GM12878 (cell line): ENCODE measurements around the gene SAMD4A. TPM values are rescaled to one million over a fixed set of nuclear protein-coding genes. Genes with fewer than 3 reads are reported as not detected.

Experiments
- ATAC-seq: fragments of 200-7000 bp; cut with Tn5 transposase; 3 replicates; pipeline ENCODE4 v1.9.1; 2020; ENCODE audit warnings: mild to moderate bottlenecking, moderate library complexity
- BruUV-seq: library from RNA; stranded (reverse); fragments of 400-500 nt; replicated peaks from 2 replicates; lab custom pipeline; 2021; lab: Mats Ljungman, UMichigan
- CTCF ChIA-PET: fragments of 300-600 bp; sonication (Branson Sonifier 250); formaldehyde crosslinking; extraction: SDS; loops from one replicate; lab custom pipeline; 2021; ENCODE audit warnings: inconsistent platforms; lab: Yijun Ruan, JAX
- POLR2A ChIA-PET: fragments of 350-600 bp; formaldehyde crosslinking; extraction: SDS; loops from one replicate; lab custom pipeline; 2021; ENCODE audit warnings: inconsistent platforms; lab: Charles Lee
- RAD21 ChIA-PET: fragments of 300-600 bp; sonication (Branson Sonifier 250); formaldehyde crosslinking; loops from one replicate; lab custom pipeline; 2023; ENCODE audit warnings: antibody characterized with exemption; ENCODE audit not compliant: unreplicated experiment; lab: Charles Lee
- SMC1A ChIA-PET: fragments of 300-600 bp; sonication (Branson Sonifier 250); formaldehyde crosslinking; loops from one replicate; lab custom pipeline; 2023; ENCODE audit not compliant: unreplicated experiment, uncharacterized antibody; lab: Charles Lee
- DNase-seq: peaks from one replicate; pipeline ENCODE4 v3.0.0-alpha.2; 2011; ENCODE audit warnings: low read depth, low spot score
- FAIRE-seq: peaks from 3 replicates; lab custom pipeline; 2011; peaks lifted over from hg19 to GRCh38; lab: Jason Lieb, UNC
- H2AFZ ChIP-seq: 2 replicates; pipeline ENCODE4 v1.6.0; 2011; ENCODE audit warnings: low read depth, low read length, control low read depth; ENCODE audit not compliant: control insufficient read depth
- H3K27ac ChIP-seq: 2 replicates; pipeline ENCODE4 v1.5.1; 2011; ENCODE audit warnings: control low read depth; ENCODE audit not compliant: control insufficient read depth, insufficient read depth
- H3K27me3 ChIP-seq, 2 experiments: replicated peaks in 1 of 2; 2 replicates each; pipeline versions ENCODE4 v1.6.0 to v1.6.1; 2011; ENCODE audit warnings: low read length in 1 of 2; ENCODE audit not compliant: control insufficient read depth in 2 of 2, insufficient read depth in 2 of 2
- H3K36me3 ChIP-seq, 2 experiments: 2 replicates each; pipeline ENCODE4 v1.5.1; 2011; ENCODE audit warnings: low read length in 1 of 2; ENCODE audit not compliant: control insufficient read depth in 2 of 2, insufficient read depth in 2 of 2
- H3K4me1 ChIP-seq: 2 replicates; pipeline ENCODE4 v1.6.1; 2011; ENCODE audit warnings: mild to moderate bottlenecking, low read length, moderate library complexity, mixed read lengths; ENCODE audit not compliant: control insufficient read depth, insufficient read depth
- H3K4me2 ChIP-seq: 2 replicates; pipeline ENCODE4 v1.6.0; 2011; ENCODE audit warnings: control low read depth; ENCODE audit not compliant: control insufficient read depth, insufficient read depth
- H3K4me3 ChIP-seq: fragments of 200-600 bp; sonication (generic); 2 replicates; pipeline ENCODE4 v1.5.1; 2016
- H3K79me2 ChIP-seq: 2 replicates; pipeline ENCODE4 v1.6.0; 2011; ENCODE audit warnings: low read length; ENCODE audit not compliant: control insufficient read depth, insufficient read depth
- H3K9ac ChIP-seq: 2 replicates; pipeline ENCODE4 v1.8.0; 2011; ENCODE audit warnings: low read length, control low read depth, mixed read lengths; ENCODE audit not compliant: control insufficient read depth, insufficient read depth
- H3K9me3 ChIP-seq: replicated peaks from 3 replicates; pipeline ENCODE4 v1.5.1; 2011; ENCODE audit warnings: mild to moderate bottlenecking, low read length; ENCODE audit not compliant: control insufficient read depth, insufficient read depth
- H4K20me1 ChIP-seq: 2 replicates; pipeline ENCODE4 v1.6.0; 2011; ENCODE audit not compliant: control insufficient read depth, insufficient read depth
- CBX3 ChIP-seq: fragments of 200-600 bp; sonication (generic); IDR thresholded peaks from 2 replicates; pipeline ENCODE4 v1.6.1; 2016; ENCODE audit warnings: low read depth, borderline replicate concordance
- CEBPB ChIP-seq, 2 experiments: fragments of 150-350 bp in 1 of 2; IDR thresholded peaks; 2 replicates each; pipeline ENCODE4 v1.6.1; 2012 to 2014; ENCODE audit warnings: low read depth in 2 of 2, low read length in 2 of 2, borderline replicate concordance in 1 of 2, inconsistent platforms in 1 of 2
- HDAC2 ChIP-seq: fragments of 200-600 bp; sonication (generic); IDR thresholded peaks from 2 replicates; pipeline ENCODE4 v1.6.1; 2017
- LARP7 ChIP-seq: fragments of 450-650 bp; IDR thresholded peaks from 2 replicates; pipeline ENCODE4 v1.6.1; 2017; ENCODE audit warnings: mild to moderate bottlenecking
- MEF2A ChIP-seq: IDR thresholded peaks from 2 replicates; pipeline ENCODE4 v1.6.1; 2011; ENCODE audit warnings: low read depth, mild to moderate bottlenecking, low read length, moderate library complexity; ENCODE audit not compliant: insufficient read depth
- MTA3 ChIP-seq: IDR thresholded peaks from 2 replicates; pipeline ENCODE4 v1.6.1; 2012; ENCODE audit warnings: low read length, inconsistent platforms, borderline replicate concordance
- POLR2AphosphoS2 ChIP-seq: IDR thresholded peaks from 2 replicates; pipeline ENCODE4 v1.6.1; 2011; ENCODE audit warnings: low read depth, mild to moderate bottlenecking, low read length, improper control_type of control experiment, moderate library complexity
- RELA ChIP-seq: fragments of 450-650 bp; IDR thresholded peaks from 2 replicates; pipeline ENCODE4 v1.8.0; 2014; ENCODE audit warnings: borderline replicate concordance; ENCODE audit not compliant: partially characterized antibody
- SIN3A ChIP-seq: IDR thresholded peaks from 2 replicates; pipeline ENCODE4 v1.6.1; 2012; ENCODE audit warnings: low read depth, low read length, improper control_type of control experiment
- SMAD5 ChIP-seq: IDR thresholded peaks from 2 replicates; pipeline ENCODE4 v1.6.1; 2016; ENCODE audit warnings: antibody characterized with exemption, low read depth
- SP1 ChIP-seq: IDR thresholded peaks from one replicate; pipeline ENCODE4 v1.6.1; 2011; ENCODE audit warnings: low read depth, low read length
- SREBF2 ChIP-seq: IDR thresholded peaks from 2 replicates; pipeline ENCODE4 v1.6.1; 2012; ENCODE audit warnings: mild to moderate bottlenecking, low read length
- SRF ChIP-seq, 2 experiments: IDR thresholded peaks; 2 replicates each; pipeline ENCODE4 v1.6.1; 2011; ENCODE audit warnings: low read depth in 2 of 2, low read length in 2 of 2, mild to moderate bottlenecking in 1 of 2, moderate library complexity in 1 of 2
- TBL1XR1 ChIP-seq: IDR thresholded peaks from 2 replicates; pipeline ENCODE4 v1.6.1; 2012; ENCODE audit warnings: low read depth, low read length, improper control_type of control experiment
- ZNF384 ChIP-seq: IDR thresholded peaks from 2 replicates; pipeline ENCODE4 v1.6.1; 2012; ENCODE audit warnings: low read depth, mild to moderate bottlenecking, low read length, improper control_type of control experiment, borderline replicate concordance
- ZNF622 ChIP-seq: fragments of 450-650 bp; IDR thresholded peaks from 2 replicates; pipeline ENCODE4 v1.6.1; 2017; ENCODE audit warnings: mild to moderate bottlenecking, inconsistent platforms
- WGBS: methylation state at CpG from one replicate; pipeline ENCODE4 v1.1.6; 2016; ENCODE audit warnings: low lambda C conversion rate; ENCODE audit not compliant: insufficient replicate concordance, insufficient coverage; ENCODE audit errors: missing lambda C conversion rate; 5-methylcytosine and 5-hydroxymethylcytosine counted together
- in situ Hi-C: fragments of 300-500 bp; cut with MboI; formaldehyde crosslinking; loops from 9 replicates; pipeline ENCODE4 v1.14.3; 2018; ENCODE audit warnings: mixed read lengths
- intact Hi-C: fragments of 100-400 bp; cut with micrococcal nuclease; formaldehyde crosslinking; loops from one replicate; pipeline ENCODE4 v1.14.2; 2022; ENCODE audit not compliant: unreplicated experiment
- polyA plus RNA-seq, 11 experiments: library from polyadenylated mRNA; depleted of rRNA in 4 of 11; unstranded in 6 of 11; stranded (reverse) in 5 of 11; fragments of >200 nt; fragmentation: Nextera tagmentation in 4 of 11; fragmentation: Illumina TruSeq in 1 of 11; extraction: Ambion mirVana in 4 of 11; extraction: Trizol in 1 of 11; gene quantifications; 1 replicate in 1 of 11; 2 replicates in 10 of 11; pipeline versions ENCODE4 v1.2.1 to v1.2.3, GENCODE V29; 2011 to 2016; ENCODE audit warnings: inconsistent platforms in 2 of 11, missing spikeins in 2 of 11, low read depth in 1 of 11
- total RNA-seq, 4 experiments: library from RNA; depleted of rRNA in 3 of 4; stranded (reverse); fragments of >200 nt in 3 of 4; fragmentation: Illumina TruSeq in 1 of 4; extraction: Trizol in 1 of 4; gene quantifications; 2 replicates each; pipeline versions ENCODE4 v1.2.1 to v1.2.3, GENCODE V29; 2013 to 2021
- TF ChIP-seq, protein P1 (sequence below): IDR thresholded peaks from 2 replicates; pipeline ENCODE4 v1.6.1; 2011; ENCODE audit warnings: mild to moderate bottlenecking, low read depth, low read length, moderate library complexity; ENCODE audit not compliant: insufficient replicate concordance
- TF ChIP-seq, protein P2 (sequence below): fragments of 450-650 bp; IDR thresholded peaks from 2 replicates; pipeline ENCODE4 v1.6.1; 2017; ENCODE audit warnings: mild to moderate bottlenecking
- TF ChIP-seq, protein P3 (sequence below): IDR thresholded peaks from 2 replicates; pipeline ENCODE4 v1.6.1; 2012; ENCODE audit warnings: low read depth, low read length, improper control_type of control experiment

The SAMD4A gene
- total and polyA plus RNA-seq, 10 of the 15 experiments (the other 5 are each of a cell fraction or from before 2014, with no cell fraction given) = 0.05 to 0.56 (median 0.31) TPM

DNA sequence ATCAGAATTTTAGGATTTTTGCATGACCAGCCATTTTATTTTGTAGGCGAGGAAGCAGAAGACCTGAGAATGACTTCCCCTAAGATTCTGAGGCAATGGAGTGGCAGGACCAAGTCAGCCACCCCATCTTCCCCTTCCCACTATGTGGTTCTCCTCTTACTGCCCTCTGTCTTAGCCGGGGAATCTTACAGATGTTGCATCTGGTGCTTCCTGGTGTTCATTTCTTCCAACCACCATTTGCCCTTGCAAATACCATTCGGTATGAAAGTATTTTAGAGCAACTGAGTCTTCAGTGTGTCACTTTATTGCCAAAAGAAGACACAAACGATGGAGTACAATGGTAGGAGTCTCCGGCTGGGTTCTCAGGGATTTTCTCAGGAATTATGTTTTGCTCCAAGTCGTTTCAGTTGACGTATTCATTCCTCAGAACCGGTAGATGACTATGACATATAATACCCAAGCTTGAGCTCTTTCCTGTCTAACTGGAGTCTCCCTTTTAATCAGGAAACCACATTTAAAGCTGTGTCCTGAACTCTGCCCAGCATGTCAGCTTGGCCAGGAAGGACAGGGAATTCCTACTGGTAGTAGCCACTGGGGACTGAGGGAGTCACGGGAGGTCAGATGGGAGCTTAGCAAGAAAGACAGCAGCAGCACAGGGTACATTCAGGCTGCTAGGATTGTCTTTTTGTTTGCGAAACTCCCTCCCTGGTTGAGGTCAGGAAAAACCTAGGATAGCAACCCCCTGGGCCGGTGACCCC, 87.0 kb downstream of the SAMD4A start (continued):
- no peak for TF ChIP-seq CEBPB (IDR thresholded peaks at IDR 0.05; ENCODE audit: borderline replicate concordance in 1 of 2, low read depth in 2 of 2, low read length in 2 of 2)

DNA sequence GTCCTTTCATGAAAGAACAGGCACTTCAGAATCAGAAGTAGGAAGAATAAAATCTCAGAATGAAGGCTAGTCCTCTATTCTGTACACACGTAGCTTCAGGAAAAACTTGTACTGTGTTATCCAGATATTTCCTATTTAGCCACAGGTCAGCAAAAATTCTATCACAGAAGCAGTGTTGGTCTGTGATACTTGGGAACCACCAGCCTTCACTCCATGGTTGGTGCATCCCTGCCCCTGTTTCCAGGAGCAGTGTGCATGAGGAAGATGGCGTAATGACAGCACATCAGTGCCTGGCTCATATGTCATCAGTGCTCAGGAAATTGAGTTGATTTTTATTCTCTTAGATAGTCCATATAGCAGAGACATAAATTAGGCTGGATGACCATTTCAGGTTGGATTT, 87.7 kb downstream of the SAMD4A start:
- FAIRE-seq (no peak), ATAC-seq (no peak), DNase-seq (no peak)
- ChIA-PET SMC1A (interaction anchor here (0.7 to 1.3 kb wide), 3 partner anchors 12 to 985 kb away, joined by 3 to 4 read pairs (median 4); no protein-coding TSS in a partner anchor), CTCF (interaction anchor here (0.8 to 1.3 kb wide), 3 partner anchors 9 to 24 kb away, joined by 3 read pairs; no protein-coding TSS in a partner anchor), POLR2A (no interaction called here), RAD21 (no interaction called here)
- no peaks in the 10 kb centered on the region for H3K9me3 ChIP-seq
- 81% methylated on average over 2 of the region's 2 CpGs for WGBS
- intact Hi-C loops = no loop called here
- no peaks in the 10 kb centered on the region for H4K20me1 ChIP-seq
- no peak overlapping the region for H2AFZ ChIP-seq
- H3K4me1 ChIP-seq = no peaks in the 10 kb centered on the region
- BruUV-seq = no TSS peak
- peaks cover 0 to 6% of the 10 kb centered on the region in 2 experiments; a peak in 1 of 4 replicates for H3K27me3 ChIP-seq
- H3K4me2 ChIP-seq = no peak overlapping the region
- H3K36me3 ChIP-seq = no peaks in the 10 kb centered on the region
- H3K27ac ChIP-seq = no peak overlapping the region
- no peaks in the 10 kb centered on the region for H3K79me2 ChIP-seq
- no peak overlapping the region for H3K4me3 ChIP-seq
- H3K9ac ChIP-seq = no peak overlapping the region
- in situ Hi-C loops = no loop called here
- TF ChIP-seq MTA3 = no peak
- no peak for TF ChIP-seq MEF2A
- TF ChIP-seq SMAD5 = no peak
- TF ChIP-seq SP1 = no peak
- no peak for TF ChIP-seq LARP7
- no peak for TF ChIP-seq ZNF384
- no peak for TF ChIP-seq SIN3A
- no peak for TF ChIP-seq ZNF622
- TF ChIP-seq SREBF2 = no peak
- TF ChIP-seq CBX3 = no peak
- TF ChIP-seq HDAC2 = no peak
- TF ChIP-seq POLR2AphosphoS2 = no peak
- no peak for TF ChIP-seq TBL1XR1
- TF ChIP-seq, protein P1, sequence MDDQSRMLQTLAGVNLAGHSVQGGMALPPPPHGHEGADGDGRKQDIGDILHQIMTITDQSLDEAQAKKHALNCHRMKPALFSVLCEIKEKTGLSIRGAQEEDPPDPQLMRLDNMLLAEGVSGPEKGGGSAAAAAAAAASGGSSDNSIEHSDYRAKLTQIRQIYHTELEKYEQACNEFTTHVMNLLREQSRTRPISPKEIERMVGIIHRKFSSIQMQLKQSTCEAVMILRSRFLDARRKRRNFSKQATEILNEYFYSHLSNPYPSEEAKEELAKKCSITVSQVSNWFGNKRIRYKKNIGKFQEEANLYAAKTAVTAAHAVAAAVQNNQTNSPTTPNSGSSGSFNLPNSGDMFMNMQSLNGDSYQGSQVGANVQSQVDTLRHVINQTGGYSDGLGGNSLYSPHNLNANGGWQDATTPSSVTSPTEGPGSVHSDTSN = no peak
- TF ChIP-seq SRF (IDR thresholded peaks at IDR 0.05; ENCODE audit: low read depth in 2 of 2, low read length in 2 of 2) = no peak
- no peak for TF ChIP-seq RELA
- TF ChIP-seq, protein P2, sequence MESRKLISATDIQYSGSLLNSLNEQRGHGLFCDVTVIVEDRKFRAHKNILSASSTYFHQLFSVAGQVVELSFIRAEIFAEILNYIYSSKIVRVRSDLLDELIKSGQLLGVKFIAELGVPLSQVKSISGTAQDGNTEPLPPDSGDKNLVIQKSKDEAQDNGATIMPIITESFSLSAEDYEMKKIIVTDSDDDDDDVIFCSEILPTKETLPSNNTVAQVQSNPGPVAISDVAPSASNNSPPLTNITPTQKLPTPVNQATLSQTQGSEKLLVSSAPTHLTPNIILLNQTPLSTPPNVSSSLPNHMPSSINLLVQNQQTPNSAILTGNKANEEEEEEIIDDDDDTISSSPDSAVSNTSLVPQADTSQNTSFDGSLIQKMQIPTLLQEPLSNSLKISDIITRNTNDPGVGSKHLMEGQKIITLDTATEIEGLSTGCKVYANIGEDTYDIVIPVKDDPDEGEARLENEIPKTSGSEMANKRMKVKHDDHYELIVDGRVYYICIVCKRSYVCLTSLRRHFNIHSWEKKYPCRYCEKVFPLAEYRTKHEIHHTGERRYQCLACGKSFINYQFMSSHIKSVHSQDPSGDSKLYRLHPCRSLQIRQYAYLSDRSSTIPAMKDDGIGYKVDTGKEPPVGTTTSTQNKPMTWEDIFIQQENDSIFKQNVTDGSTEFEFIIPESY = no peak
- TF ChIP-seq, protein P3, sequence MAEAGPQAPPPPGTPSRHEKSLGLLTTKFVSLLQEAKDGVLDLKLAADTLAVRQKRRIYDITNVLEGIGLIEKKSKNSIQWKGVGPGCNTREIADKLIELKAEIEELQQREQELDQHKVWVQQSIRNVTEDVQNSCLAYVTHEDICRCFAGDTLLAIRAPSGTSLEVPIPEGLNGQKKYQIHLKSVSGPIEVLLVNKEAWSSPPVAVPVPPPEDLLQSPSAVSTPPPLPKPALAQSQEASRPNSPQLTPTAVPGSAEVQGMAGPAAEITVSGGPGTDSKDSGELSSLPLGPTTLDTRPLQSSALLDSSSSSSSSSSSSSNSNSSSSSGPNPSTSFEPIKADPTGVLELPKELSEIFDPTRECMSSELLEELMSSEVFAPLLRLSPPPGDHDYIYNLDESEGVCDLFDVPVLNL = no peak
